Parathyroid adenoma (tissue), 2 donors: Measurements from ENCODE around the gene MSH2.

Source experiments
- H2AFZ ChIP-seq: fragments of 300-600 bp; sonication (generic); one replicate; pipeline ENCODE4 v1.7.0; 2017; ENCODE audit warnings: antibody characterized with exemption, mild to moderate bottlenecking
- H3K27ac ChIP-seq: fragments of 300-600 bp; sonication (generic); one replicate; pipeline ENCODE4 v1.7.0; 2017
- H3K27me3 ChIP-seq: fragments of 300-600 bp; sonication (generic); one replicate; pipeline ENCODE4 v1.7.0; 2017; ENCODE audit warnings: low read length; ENCODE audit not compliant: control insufficient read depth, insufficient read depth
- H3K36me3 ChIP-seq: fragments of 300-600 bp; sonication (generic); one replicate; pipeline ENCODE4 v1.7.0; 2017; ENCODE audit warnings: low read length; ENCODE audit not compliant: control insufficient read depth, insufficient read depth
- H3K4me1 ChIP-seq: fragments of 300-600 bp; sonication (generic); one replicate; pipeline ENCODE4 v1.7.0; 2017; ENCODE audit warnings: control low read depth
- H3K4me2 ChIP-seq: fragments of 300-600 bp; sonication (generic); one replicate; pipeline ENCODE4 v1.7.0; 2017; ENCODE audit warnings: low read length
- H3K4me3 ChIP-seq: fragments of 300-600 bp; sonication (generic); one replicate; pipeline ENCODE4 v1.7.0; 2017; ENCODE audit warnings: low read depth, low read length
- H3K79me2 ChIP-seq: fragments of 300-600 bp; sonication (generic); one replicate; pipeline ENCODE4 v1.7.0; 2017; ENCODE audit warnings: control low read depth
- H3K9ac ChIP-seq: fragments of 300-600 bp; sonication (generic); one replicate; pipeline ENCODE4 v1.7.0; 2017; ENCODE audit warnings: mild to moderate bottlenecking
- H3K9me3 ChIP-seq: fragments of 300-600 bp; sonication (generic); one replicate; pipeline ENCODE4 v1.7.0; 2017; ENCODE audit warnings: low read length; ENCODE audit not compliant: control insufficient read depth
- TF ChIP-seq, protein P1 (sequence below): fragments of 300-600 bp; sonication (generic); IDR thresholded peaks from one replicate; pipeline ENCODE4 v1.7.0; 2017; ENCODE audit warnings: antibody characterized with exemption, mild to moderate bottlenecking
- donor health status: primary hyperparathyroidism.

Gene MSH2

DNA sequence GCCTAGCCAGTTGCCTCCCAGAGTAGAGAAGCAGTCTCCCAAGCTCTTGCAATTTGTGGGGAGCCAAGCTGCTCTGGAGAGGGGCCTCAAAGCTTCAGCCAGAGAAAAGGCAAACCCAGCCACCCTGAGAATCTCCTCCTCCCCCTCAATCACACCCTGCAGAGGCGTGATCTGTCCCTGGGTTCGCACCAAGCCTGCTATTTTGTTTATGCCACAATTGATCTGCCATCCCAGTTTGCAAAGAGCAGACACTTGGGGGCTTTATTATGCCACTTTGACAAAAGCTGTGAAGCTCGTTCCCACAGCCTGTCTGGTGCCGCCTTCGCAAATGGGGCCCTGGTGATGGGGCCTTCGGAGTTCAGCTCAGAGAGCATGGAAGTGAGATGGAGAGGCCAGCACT is 125.5 kb downstream of the MSH2 start:
- no peaks in the 10 kb centered on the region for H3K36me3 ChIP-seq
- H3K9me3 ChIP-seq: no peaks in the 10 kb centered on the region
- TF ChIP-seq, protein P1, sequence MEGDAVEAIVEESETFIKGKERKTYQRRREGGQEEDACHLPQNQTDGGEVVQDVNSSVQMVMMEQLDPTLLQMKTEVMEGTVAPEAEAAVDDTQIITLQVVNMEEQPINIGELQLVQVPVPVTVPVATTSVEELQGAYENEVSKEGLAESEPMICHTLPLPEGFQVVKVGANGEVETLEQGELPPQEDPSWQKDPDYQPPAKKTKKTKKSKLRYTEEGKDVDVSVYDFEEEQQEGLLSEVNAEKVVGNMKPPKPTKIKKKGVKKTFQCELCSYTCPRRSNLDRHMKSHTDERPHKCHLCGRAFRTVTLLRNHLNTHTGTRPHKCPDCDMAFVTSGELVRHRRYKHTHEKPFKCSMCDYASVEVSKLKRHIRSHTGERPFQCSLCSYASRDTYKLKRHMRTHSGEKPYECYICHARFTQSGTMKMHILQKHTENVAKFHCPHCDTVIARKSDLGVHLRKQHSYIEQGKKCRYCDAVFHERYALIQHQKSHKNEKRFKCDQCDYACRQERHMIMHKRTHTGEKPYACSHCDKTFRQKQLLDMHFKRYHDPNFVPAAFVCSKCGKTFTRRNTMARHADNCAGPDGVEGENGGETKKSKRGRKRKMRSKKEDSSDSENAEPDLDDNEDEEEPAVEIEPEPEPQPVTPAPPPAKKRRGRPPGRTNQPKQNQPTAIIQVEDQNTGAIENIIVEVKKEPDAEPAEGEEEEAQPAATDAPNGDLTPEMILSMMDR: no peak
- H3K79me2 ChIP-seq: no peaks in the 10 kb centered on the region
- no peak overlapping the region for H3K4me3 ChIP-seq
- H3K27me3 ChIP-seq: no peaks in the 10 kb centered on the region
- H3K9ac ChIP-seq: no peak overlapping the region
- no peak overlapping the region for H3K4me2 ChIP-seq
- no peak overlapping the region for H3K27ac ChIP-seq
- H2AFZ ChIP-seq: no peak overlapping the region
- H3K4me1 ChIP-seq: no peaks in the 10 kb centered on the region

DNA sequence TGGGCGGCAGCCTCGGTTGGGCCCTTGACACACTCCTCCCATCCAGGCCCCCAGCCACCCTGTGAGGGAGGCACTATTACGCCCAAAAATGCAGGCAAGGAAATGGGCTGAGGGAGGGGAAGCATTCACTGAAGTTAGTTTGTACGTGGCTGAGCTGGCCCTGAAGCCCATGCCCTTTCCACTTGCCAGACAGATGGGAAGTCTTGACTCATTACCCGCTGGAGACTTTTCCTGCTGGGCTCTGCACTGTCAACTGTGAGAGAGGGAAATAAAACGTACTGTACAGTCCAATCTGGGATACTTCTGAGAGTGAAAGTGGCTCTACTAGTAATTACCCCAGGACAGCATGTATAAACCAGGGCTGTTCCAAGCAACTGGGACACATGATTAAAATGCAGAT is 125.9 kb downstream of the MSH2 start:
- H3K9ac ChIP-seq: no peak overlapping the region
- no peaks in the 10 kb centered on the region for H3K9me3 ChIP-seq
- TF ChIP-seq, protein P1: no peak
- no peaks in the 10 kb centered on the region for H3K27me3 ChIP-seq
- no peak overlapping the region for H3K4me2 ChIP-seq
- H3K4me3 ChIP-seq: no peak overlapping the region
- no peak overlapping the region for H2AFZ ChIP-seq
- H3K27ac ChIP-seq: no peak overlapping the region
- H3K79me2 ChIP-seq: no peaks in the 10 kb centered on the region
- no peaks in the 10 kb centered on the region for H3K36me3 ChIP-seq
- H3K4me1 ChIP-seq: no peaks in the 10 kb centered on the region

DNA sequence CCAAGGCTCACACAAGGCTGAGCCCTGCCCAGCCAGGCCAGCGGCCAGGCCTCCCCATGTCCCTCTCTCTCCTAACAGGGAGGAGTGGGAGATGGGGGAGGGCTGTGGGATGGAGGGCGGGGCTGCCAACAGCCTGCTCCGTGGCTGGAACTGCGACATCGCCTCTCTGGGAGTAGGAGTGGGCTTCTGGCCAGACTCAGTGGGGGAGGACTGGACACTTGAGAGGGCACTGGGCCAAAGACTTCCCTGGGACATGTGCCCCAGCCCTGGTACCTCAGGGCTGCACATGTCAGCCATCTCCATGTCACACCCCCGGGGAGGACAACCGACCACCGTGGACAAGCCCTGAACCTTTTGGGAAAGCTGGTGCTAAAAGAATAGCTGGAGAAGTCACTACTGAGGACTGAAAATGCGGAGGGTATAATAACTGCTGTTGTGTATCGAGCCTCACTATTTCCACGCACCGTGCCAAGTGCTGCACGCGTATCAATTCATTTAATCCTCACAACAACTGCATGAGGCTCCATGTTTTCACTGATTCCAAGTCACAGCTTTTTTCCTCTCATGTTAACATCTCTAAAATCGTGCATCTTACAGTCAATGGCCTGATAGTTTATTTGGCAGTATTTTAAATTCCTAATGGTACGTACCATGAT is 127.3 kb downstream of the MSH2 start:
- TF ChIP-seq, protein P1: no peak
- Histone ChIP-seq H2AFZ (no peak overlapping the region), H3K4me2 (no peak overlapping the region), H3K27me3 (no peaks in the 10 kb centered on the region), H3K9ac (no peak overlapping the region), H3K4me1 (no peaks in the 10 kb centered on the region), H3K9me3 (no peaks in the 10 kb centered on the region), H3K79me2 (no peaks in the 10 kb centered on the region), H3K27ac (no peak overlapping the region), H3K36me3 (no peaks in the 10 kb centered on the region), H3K4me3 (no peak overlapping the region)

DNA sequence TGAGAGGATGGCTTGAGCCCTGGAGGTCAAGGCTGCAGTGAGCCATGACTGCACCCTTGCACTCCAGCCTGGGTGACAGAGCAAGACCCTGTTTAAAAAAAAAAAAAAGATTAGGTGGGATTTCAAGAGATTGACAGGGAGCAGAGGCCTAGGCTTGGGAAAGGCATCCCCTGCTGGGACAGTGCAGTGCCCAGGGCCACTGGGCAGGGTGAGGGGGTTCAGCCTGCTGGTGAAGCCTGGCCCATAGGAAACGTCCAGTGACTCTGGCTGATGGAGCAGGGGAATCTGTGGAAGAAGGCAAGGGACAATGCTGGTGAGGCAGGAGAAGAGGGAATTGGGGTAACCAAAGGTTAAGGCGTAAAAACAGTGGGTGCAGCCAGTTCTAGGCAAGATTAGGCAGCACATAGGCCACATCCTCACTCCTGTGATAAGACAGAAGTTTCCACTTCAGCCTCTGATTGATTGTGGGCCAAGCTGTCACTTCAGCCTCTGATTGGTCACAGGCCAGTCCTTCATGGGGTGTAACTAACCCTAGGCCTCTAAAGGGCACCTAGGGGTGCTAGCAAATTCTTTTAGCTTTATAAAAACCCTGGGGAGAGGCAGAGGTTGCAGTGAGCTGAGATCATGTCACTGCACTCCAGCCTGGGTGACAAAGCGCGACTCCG is 128.6 kb downstream of the MSH2 start:
- Histone ChIP-seq H3K79me2 (no peaks in the 10 kb centered on the region), H3K27ac (no peak overlapping the region), H3K9ac (no peak overlapping the region), H2AFZ (no peak overlapping the region), H3K9me3 (no peaks in the 10 kb centered on the region), H3K4me2 (no peak overlapping the region), H3K36me3 (no peaks in the 10 kb centered on the region), H3K4me3 (no peak overlapping the region), H3K27me3 (no peaks in the 10 kb centered on the region), H3K4me1 (no peaks in the 10 kb centered on the region)
- TF ChIP-seq, protein P1: no peak
